ENCODE measurements around the gene NRG2.

NRG2 gene

GRCh38 chr5:139964994-139965565 is 78.0 kb downstream of the NRG2 start:
- Histone ChIP-seq H3F3A (ENCODE audit: control insufficient read depth, insufficient read depth) (no peaks in the 10 kb centered on the region), H3K4me1 (ENCODE audit: control insufficient read depth, low read length) (no peaks in the 10 kb centered on the region), H3K79me2 (ENCODE audit: control insufficient read depth, low read length) (no peaks in the 10 kb centered on the region), H3K27ac (ENCODE audit: low read depth, low read length) (no peak overlapping the region), H3K27me3 (ENCODE audit: control insufficient read depth, low read length) (peaks cover 31% of the 10 kb centered on the region), H3K4me2 (ENCODE audit: low read length) (no peak overlapping the region), H3K4me3 (ENCODE audit: low read length) (no peak overlapping the region), H4K20me1 (ENCODE audit: control insufficient read depth, insufficient read depth, low read depth, low read length) (no peaks in the 10 kb centered on the region), H3K9me2 (replicated peaks; ENCODE audit: control insufficient read depth, low read length) (no peaks in the 10 kb centered on the region), H3K36me3 (ENCODE audit: control insufficient read depth, low read length) (no peaks in the 10 kb centered on the region), H3K9me3 (ENCODE audit: control insufficient read depth, insufficient read depth, low read length) (no peaks in the 10 kb centered on the region)
- no peak for TF ChIP-seq EZH2phosphoT487 (IDR thresholded peaks at IDR 0.05; ENCODE audit: borderline replicate concordance, low read length)
- TF ChIP-seq, protein P1, sequence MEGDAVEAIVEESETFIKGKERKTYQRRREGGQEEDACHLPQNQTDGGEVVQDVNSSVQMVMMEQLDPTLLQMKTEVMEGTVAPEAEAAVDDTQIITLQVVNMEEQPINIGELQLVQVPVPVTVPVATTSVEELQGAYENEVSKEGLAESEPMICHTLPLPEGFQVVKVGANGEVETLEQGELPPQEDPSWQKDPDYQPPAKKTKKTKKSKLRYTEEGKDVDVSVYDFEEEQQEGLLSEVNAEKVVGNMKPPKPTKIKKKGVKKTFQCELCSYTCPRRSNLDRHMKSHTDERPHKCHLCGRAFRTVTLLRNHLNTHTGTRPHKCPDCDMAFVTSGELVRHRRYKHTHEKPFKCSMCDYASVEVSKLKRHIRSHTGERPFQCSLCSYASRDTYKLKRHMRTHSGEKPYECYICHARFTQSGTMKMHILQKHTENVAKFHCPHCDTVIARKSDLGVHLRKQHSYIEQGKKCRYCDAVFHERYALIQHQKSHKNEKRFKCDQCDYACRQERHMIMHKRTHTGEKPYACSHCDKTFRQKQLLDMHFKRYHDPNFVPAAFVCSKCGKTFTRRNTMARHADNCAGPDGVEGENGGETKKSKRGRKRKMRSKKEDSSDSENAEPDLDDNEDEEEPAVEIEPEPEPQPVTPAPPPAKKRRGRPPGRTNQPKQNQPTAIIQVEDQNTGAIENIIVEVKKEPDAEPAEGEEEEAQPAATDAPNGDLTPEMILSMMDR (IDR thresholded peaks at IDR 0.05; ENCODE audit: low read depth, low read length, poor library complexity, severe bottlenecking): no peak

- Histone ChIP-seq H3K4me3 (ENCODE audit: low read length) (no peak overlapping the region), H3K9me3 (ENCODE audit: control insufficient read depth, insufficient read depth, low read length) (no peaks in the 10 kb centered on the region), H4K20me1 (ENCODE audit: control insufficient read depth, insufficient read depth, low read depth, low read length) (no peaks in the 10 kb centered on the region), H3K79me2 (ENCODE audit: control insufficient read depth, low read length) (no peaks in the 10 kb centered on the region), H3K9me2 (replicated peaks; ENCODE audit: control insufficient read depth, low read length) (no peaks in the 10 kb centered on the region), H3K27me3 (ENCODE audit: control insufficient read depth, low read length) (peaks cover 27% of the 10 kb centered on the region), H3F3A (ENCODE audit: control insufficient read depth, insufficient read depth) (no peaks in the 10 kb centered on the region), H3K27ac (ENCODE audit: low read depth, low read length) (no peak overlapping the region), H3K4me2 (ENCODE audit: low read length) (no peak overlapping the region), H3K4me1 (ENCODE audit: control insufficient read depth, low read length) (no peaks in the 10 kb centered on the region), H3K36me3 (ENCODE audit: control insufficient read depth, low read length) (no peaks in the 10 kb centered on the region)
- TF ChIP-seq, protein P1 (IDR thresholded peaks at IDR 0.05; ENCODE audit: low read depth, low read length, poor library complexity, severe bottlenecking): no peak
- TF ChIP-seq EZH2phosphoT487 (IDR thresholded peaks at IDR 0.05; ENCODE audit: borderline replicate concordance, low read length): no peak
Measured at GRCh38 chr5:139964266-139964993, 78.7 kb downstream of the NRG2 start.

GRCh38 chr5:139962445-139962844 is 80.7 kb downstream of the NRG2 start:
- H3K9me2 ChIP-seq (replicated peaks; ENCODE audit: control insufficient read depth, low read length): no peaks in the 10 kb centered on the region
- no peaks in the 10 kb centered on the region for H3K79me2 ChIP-seq (ENCODE audit: control insufficient read depth, low read length)
- no peak for TF ChIP-seq EZH2phosphoT487 (IDR thresholded peaks at IDR 0.05; ENCODE audit: borderline replicate concordance, low read length)
- TF ChIP-seq, protein P1 (IDR thresholded peaks at IDR 0.05; ENCODE audit: low read depth, low read length, poor library complexity, severe bottlenecking): no peak
- H3K4me2 ChIP-seq (ENCODE audit: low read length): no peak overlapping the region
- H3K9me3 ChIP-seq (ENCODE audit: control insufficient read depth, insufficient read depth, low read length): no peaks in the 10 kb centered on the region
- no peaks in the 10 kb centered on the region for H3K36me3 ChIP-seq (ENCODE audit: control insufficient read depth, low read length)
- H3K27ac ChIP-seq (ENCODE audit: low read depth, low read length): no peak overlapping the region
- no peak overlapping the region for H3K4me3 ChIP-seq (ENCODE audit: low read length)
- H3K27me3 ChIP-seq (ENCODE audit: control insufficient read depth, low read length): peaks cover 24% of the 10 kb centered on the region
- H4K20me1 ChIP-seq (ENCODE audit: control insufficient read depth, insufficient read depth, low read depth, low read length): no peaks in the 10 kb centered on the region
- no peaks in the 10 kb centered on the region for H3K4me1 ChIP-seq (ENCODE audit: control insufficient read depth, low read length)
- no peaks in the 10 kb centered on the region for H3F3A ChIP-seq (ENCODE audit: control insufficient read depth, insufficient read depth)
